ENCODE measurements around the gene NBR1.
"Not testable (repeated sequence)": the region's sequence is repeated elsewhere in the genome, so short reads cannot be mapped to it uniquely, and the experiment has no call there.

Gene NBR1

DNA sequence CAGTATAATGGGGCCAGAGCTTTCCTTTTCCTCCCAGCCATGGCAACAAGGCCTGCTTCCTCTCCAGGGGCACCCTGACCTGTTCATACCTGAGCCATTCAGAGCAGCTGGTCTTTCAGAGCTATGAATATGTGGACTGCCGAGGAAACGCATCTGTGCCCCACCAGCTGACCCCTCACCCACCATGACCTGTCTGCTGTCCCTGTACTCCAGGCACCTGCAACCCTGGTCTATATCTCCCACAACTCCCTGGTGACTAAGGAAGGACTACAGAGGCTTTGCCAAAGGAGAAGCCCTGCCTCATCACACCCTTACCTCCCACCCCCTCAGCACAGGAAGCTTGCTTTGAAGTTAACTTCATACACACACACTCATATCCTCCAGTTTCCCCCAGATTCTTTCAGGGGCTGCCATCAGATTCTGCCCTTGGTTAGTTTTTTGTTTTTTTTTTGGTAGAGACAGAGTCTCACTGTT is 46.6 kb downstream of the NBR1 start:
- Histone ChIP-seq H3K4me1 (ENCODE audit: insufficient read depth, low read length) (peaks cover 2% of the 10 kb centered on the region; the same call in 1 of the 2 replicates), H3K36me3 (ENCODE audit: insufficient read depth, low read length) (peaks cover 2% of the 10 kb centered on the region; the same call in 1 of the 2 replicates), H3K4me3 (ENCODE audit: low read length) (no peak overlapping the region), H3K9ac (ENCODE audit: low read depth, low read length) (no peak overlapping the region), H3K27ac (ENCODE audit: low read depth, low read length) (no peak overlapping the region), H3K27me3 (ENCODE audit: insufficient read depth, low read length) (no peaks in the 10 kb centered on the region), H3K9me3 (ENCODE audit: insufficient read depth, low read depth, low read length) (no peaks in the 10 kb centered on the region)
- WGBS = 90% methylated on average over 2 of the region's 2 CpGs

DNA sequence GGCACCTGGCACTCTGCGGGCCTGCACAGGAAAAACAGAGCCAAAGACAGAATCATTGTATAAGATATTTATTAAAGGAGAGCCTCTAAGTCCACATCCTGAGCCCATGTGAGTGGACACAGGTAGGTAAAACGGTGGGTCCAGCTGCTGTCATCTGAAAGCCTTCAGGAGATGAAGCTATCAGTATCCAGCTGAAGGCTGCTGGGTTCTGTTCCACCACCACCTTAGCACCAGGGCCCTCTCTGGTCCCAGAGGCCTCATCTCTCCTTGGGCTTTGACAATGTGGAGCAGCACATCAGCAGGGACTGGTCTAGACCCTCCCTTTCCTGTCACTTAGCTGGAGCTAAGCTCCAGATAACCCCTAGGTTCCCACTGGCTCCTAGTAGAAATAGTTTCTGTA is 48.0 kb downstream of the NBR1 start:
- H3K36me3 ChIP-seq (ENCODE audit: insufficient read depth, low read length) = peaks cover 2% of the 10 kb centered on the region; the same call in 1 of the 2 replicates
- 95% methylated on average over 2 of the region's 2 CpGs for WGBS
- H3K4me3 ChIP-seq (ENCODE audit: low read length) = no peak overlapping the region
- no peak overlapping the region for H3K9ac ChIP-seq (ENCODE audit: low read depth, low read length)
- no peaks in the 10 kb centered on the region for H3K27me3 ChIP-seq (ENCODE audit: insufficient read depth, low read length)
- no peak overlapping the region for H3K27ac ChIP-seq (ENCODE audit: low read depth, low read length)
- no peaks in the 10 kb centered on the region for H3K4me1 ChIP-seq (ENCODE audit: insufficient read depth, low read length)
- H3K9me3 ChIP-seq (ENCODE audit: insufficient read depth, low read depth, low read length) = no peaks in the 10 kb centered on the region

DNA sequence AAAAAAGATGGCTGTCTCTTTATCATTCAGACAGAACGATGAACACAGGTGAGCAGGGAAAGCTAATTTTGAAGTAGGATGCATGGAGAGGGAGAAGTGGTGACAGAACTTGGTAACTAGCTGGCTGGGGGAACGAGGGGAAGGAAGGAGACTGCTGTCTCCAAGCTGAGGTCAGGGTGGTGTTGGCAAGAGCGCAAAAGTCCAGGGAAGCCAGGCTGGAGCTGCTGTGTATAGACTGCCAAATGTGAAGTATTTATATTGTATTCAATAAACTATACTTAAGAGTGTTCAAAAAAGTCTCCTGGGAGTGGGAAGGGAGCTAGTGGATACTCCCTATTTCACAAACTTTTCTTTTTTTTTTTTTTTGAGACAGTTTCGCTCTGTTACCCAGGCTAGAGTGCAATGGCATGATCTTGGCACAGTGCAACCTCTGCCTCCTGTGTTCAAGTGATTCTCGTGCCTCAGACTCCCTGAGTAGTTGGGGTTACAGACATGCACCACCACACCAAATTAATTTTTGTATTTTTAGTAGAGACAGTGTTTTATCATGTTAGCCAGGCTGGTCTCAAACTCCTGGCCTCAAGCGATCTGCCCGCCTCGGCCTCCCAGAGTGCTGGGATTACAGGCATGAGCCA is 48.8 kb downstream of the NBR1 start:
- WGBS = 88% methylated on average over 8 of the region's 8 CpGs
- no peaks in the 10 kb centered on the region for H3K4me1 ChIP-seq (ENCODE audit: insufficient read depth, low read length)
- no peaks in the 10 kb centered on the region for H3K27me3 ChIP-seq (ENCODE audit: insufficient read depth, low read length)
- H3K4me3 ChIP-seq (ENCODE audit: low read length) = no peak overlapping the region
- no peaks in the 10 kb centered on the region for H3K9me3 ChIP-seq (ENCODE audit: insufficient read depth, low read depth, low read length)
- no peaks in the 10 kb centered on the region; the same call in 1 of the 2 replicates for H3K36me3 ChIP-seq (ENCODE audit: insufficient read depth, low read length)
- no peak overlapping the region for H3K9ac ChIP-seq (ENCODE audit: low read depth, low read length)
- H3K27ac ChIP-seq (ENCODE audit: low read depth, low read length) = no peak overlapping the region

DNA sequence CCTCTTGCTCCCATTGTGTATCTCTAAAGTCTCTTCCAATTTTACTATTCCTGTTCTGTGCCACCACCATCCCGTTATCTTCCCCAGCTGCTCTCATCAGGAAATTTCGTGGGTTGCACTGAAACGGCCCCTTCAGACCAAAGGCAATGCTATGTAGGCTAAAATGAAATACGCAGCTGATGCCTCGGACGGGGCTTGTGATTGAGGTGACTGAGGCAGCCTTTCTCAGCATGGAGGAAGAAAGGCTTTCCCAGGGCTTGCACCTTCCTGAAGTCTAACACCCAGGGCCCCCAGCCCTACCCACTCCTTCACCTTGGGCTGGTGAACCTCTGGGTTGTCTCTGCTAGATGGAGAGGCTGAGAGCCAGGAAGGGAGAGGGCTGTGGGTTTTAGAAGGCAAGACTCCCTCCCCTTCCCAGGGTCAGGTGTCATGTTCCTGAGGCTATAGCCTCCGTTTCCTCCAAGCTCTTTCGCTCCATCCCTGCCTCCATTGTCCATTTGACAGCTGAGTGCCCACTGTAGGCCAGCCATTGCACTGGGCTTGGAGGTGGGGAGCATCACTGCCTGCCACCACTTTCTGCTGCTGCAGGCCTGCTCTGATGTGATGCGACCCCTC is 49.6 kb downstream of the NBR1 start:
- Histone ChIP-seq H3K36me3 (ENCODE audit: insufficient read depth, low read length) (no peaks in the 10 kb centered on the region; the same call in 1 of the 2 replicates), H3K4me1 (ENCODE audit: insufficient read depth, low read length) (no peaks in the 10 kb centered on the region), H3K4me3 (ENCODE audit: low read length) (no peak overlapping the region), H3K27me3 (ENCODE audit: insufficient read depth, low read length) (no peaks in the 10 kb centered on the region), H3K9ac (ENCODE audit: low read depth, low read length) (no peak overlapping the region), H3K27ac (ENCODE audit: low read depth, low read length) (no peak overlapping the region), H3K9me3 (ENCODE audit: insufficient read depth, low read depth, low read length) (no peaks in the 10 kb centered on the region)
- 89% methylated on average over 9 of the region's 9 CpGs for WGBS

DNA sequence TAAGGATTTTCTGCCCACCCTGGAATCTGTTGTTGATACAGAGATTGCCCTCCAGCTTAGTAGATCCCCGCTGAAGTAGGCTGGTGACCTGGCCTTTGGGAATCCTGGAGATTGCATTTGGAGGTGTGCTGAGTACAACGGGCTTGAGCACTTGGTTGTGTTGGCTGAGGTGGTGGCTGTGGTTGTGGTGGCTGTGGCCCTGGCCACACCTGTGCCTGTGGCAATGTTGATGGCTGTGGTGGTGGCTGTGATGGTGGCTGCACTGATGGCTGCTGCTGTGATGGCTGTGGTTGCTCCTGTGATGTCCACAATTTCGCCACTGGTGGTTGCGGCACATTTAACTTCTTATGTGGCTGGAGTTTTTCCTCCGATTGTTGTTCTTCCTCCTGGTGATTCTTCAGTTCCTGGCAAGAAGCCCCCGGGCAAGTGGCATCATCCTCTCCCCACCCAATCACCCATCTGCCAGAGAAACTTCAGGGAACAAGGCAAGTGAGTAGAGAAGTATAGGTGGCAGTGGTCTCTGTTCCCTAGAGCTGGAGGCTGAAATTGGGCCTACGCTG is 53.2 kb downstream of the NBR1 start:
- H3K9me3 ChIP-seq (ENCODE audit: insufficient read depth, low read depth, low read length) = no peaks in the 10 kb centered on the region
- H3K9ac ChIP-seq (ENCODE audit: low read depth, low read length) = no peak overlapping the region
- no peaks in the 10 kb centered on the region for H3K36me3 ChIP-seq (ENCODE audit: insufficient read depth, low read length)
- no peaks in the 10 kb centered on the region for H3K4me1 ChIP-seq (ENCODE audit: insufficient read depth, low read length)
- H3K4me3 ChIP-seq (ENCODE audit: low read length) = no peak overlapping the region
- whole genome bisulfite sequencing = 96% methylated on average over 7 of the region's 7 CpGs
- H3K27ac ChIP-seq (ENCODE audit: low read depth, low read length) = no peak overlapping the region
- no peaks in the 10 kb centered on the region for H3K27me3 ChIP-seq (ENCODE audit: insufficient read depth, low read length)

DNA sequence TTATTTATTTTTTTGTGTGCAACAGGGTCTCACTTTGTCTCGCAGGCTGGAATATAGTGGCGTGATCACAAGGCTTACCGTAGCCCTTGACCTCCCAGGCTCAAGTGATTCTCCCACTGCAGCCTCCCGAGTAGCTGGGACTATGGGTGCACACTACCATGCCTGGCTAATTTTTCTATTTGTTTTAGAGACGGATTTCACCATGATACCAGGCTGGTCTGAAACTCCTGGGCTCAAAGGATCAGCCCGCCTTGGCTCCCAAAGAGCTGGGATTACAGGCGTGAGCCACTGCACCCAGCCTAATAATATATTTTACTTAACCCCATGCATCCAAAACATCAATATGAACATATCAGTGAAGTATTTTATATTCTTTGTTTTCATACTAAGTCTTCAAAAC is 55.4 kb downstream of the NBR1 start:
- H3K36me3 ChIP-seq (ENCODE audit: insufficient read depth, low read length) = no peaks in the 10 kb centered on the region
- H3K9me3 ChIP-seq (ENCODE audit: insufficient read depth, low read depth, low read length) = no peaks in the 10 kb centered on the region
- H3K9ac ChIP-seq (ENCODE audit: low read depth, low read length) = no peak overlapping the region
- no peaks in the 10 kb centered on the region for H3K4me1 ChIP-seq (ENCODE audit: insufficient read depth, low read length)
- H3K4me3 ChIP-seq (ENCODE audit: low read length) = no peak overlapping the region
- H3K27ac ChIP-seq (ENCODE audit: low read depth, low read length) = no peak overlapping the region
- H3K27me3 ChIP-seq (ENCODE audit: insufficient read depth, low read length) = no peaks in the 10 kb centered on the region
- 95% methylated on average over 7 of the region's 7 CpGs for WGBS

DNA sequence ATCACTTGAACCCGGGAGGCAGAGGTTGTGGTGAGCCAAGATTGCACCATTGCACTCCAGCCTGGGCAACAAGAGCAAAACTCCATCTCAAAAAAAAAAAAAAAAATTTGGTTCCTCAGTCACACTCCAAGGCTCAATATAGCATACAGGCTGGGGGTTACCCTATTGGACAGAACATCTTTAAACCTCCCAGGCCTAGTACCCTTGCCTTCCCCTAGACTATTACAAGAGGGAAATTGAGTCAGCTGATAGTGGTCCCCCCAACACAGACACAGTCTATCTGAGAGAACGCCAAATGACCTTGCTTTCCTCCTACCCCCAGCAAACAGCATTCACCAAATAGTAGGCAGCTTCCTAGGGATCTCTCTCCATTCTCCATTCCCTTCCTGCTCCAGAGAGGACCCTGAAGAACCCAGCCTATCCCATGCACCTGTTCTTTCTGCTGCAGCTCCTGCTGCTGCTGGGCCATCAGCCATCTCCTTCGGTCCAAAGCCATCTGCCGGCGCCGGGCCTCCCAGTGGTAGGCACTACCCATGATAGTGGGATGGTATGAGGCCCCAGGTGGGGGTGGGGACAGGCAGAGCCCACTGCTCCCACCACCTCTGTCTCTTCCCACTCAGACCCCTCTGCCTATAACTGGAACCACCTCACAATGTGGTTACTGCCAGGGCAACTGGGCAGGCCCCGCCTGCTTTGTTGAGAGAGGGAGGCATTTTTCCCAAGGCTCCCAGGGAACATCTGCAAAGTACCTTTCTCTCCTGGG is 57.2 kb downstream of the NBR1 start, which contains the start of gene CCDC200:
TSS of gene CCDC200 (minus strand) at position 604 of the 763 bp plus-strand sequence. CDS start at position 535, 69 bp downstream.
- not testable (repeated sequence) for H3K4me3 ChIP-seq (ENCODE audit: low read length); H3K4me1 ChIP-seq (ENCODE audit: insufficient read depth, low read length); H3K9me3 ChIP-seq (ENCODE audit: insufficient read depth, low read depth, low read length); H3K36me3 ChIP-seq (ENCODE audit: insufficient read depth, low read length); H3K9ac ChIP-seq (ENCODE audit: low read depth, low read length); H3K27me3 ChIP-seq (ENCODE audit: insufficient read depth, low read length); H3K27ac ChIP-seq (ENCODE audit: low read depth, low read length)
- WGBS = no CpG with 5 or more reads among the region's 7 CpGs

DNA sequence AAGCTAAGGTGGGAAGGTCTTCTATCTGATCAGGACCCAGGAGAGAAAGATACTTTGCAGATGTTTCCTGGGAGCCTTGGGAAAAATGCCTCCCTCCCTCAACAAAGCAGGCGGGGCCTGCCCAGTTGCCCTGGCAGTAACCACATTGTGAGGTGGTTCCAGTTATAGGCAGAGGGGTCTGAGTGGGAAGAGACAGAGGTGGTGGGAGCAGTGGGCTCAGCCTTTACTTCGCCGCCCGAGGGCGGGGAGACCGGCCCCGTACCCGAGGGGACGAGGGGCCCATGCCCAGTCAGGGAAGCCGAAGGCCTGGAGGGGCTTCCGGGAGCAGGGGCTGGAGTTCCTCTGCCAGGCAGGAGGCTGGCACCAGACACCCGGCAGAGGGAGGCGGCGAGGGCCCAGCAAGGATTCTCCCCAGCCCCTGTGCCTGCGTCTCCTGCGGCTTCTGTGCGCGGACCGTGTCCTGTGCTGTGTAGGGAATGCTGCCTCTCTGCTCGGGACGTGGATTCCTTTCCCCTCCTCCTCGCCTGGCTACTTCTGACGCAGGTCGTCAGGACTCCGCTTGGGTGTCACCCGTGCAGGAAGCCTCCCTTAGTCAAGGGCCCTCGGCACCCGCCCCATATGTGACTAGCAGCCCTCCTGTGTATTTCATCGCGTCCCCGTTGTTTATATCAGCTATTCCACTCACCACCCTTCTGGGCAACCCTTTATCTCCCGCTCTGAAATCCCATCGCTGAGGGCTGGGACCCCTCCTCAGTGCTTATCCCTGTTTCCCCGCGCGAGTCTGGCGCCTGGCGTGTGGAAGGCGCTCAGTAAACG is 60.4 kb downstream of the NBR1 start:
- not testable (repeated sequence) for H3K4me1 ChIP-seq (ENCODE audit: insufficient read depth, low read length); H3K27ac ChIP-seq (ENCODE audit: low read depth, low read length); H3K27me3 ChIP-seq (ENCODE audit: insufficient read depth, low read length); H3K9me3 ChIP-seq (ENCODE audit: insufficient read depth, low read depth, low read length); H3K9ac ChIP-seq (ENCODE audit: low read depth, low read length); H3K36me3 ChIP-seq (ENCODE audit: insufficient read depth, low read length)
- H3K4me3 ChIP-seq (ENCODE audit: low read length) = 0 out of 2 replicates have a peak overlapping the region, but pooled peaks have one; percentile 26
- 93% methylated on average over 13 of the region's 40 CpGs for WGBS

DNA sequence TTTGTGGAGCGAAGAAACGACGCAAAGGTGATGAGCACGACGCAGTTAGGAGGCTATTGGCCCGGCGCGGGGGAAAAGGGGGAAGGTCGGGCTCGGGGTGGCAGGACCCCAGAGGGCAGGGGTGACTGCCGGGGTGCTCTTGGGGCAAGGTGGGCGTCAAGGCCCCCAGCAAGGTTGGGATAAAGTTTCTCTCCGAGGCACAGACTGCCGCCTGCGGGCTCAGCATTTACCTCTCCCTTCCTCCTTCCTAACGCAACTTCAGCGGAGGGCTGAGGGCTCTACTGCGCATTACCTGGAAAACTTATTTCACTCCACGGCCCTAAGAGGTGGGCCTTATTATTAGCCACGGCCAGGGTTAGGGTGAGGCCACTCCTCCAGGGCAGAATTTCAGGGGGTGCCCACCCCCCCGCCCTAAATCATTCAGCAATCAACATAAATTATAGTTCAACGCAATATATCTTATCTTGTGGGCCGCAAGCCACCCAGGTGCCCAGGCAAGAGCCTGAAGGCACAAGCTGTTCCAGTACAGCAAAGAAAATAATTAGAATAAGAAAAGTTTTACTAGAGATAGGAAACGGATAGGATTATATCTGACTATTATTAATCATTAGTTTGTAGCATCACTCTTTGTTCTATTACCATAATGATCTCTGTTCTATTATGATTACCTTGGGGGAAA is 61.1 kb downstream of the NBR1 start:
- H3K27ac ChIP-seq (ENCODE audit: low read depth, low read length); H3K36me3 ChIP-seq (ENCODE audit: insufficient read depth, low read length); H3K4me1 ChIP-seq (ENCODE audit: insufficient read depth, low read length); H3K27me3 ChIP-seq (ENCODE audit: insufficient read depth, low read length); H3K9me3 ChIP-seq (ENCODE audit: insufficient read depth, low read depth, low read length); H3K9ac ChIP-seq (ENCODE audit: low read depth, low read length); H3K4me3 ChIP-seq (ENCODE audit: low read length): not testable (repeated sequence)
- 97% methylated on average over 11 of the region's 24 CpGs for WGBS

DNA sequence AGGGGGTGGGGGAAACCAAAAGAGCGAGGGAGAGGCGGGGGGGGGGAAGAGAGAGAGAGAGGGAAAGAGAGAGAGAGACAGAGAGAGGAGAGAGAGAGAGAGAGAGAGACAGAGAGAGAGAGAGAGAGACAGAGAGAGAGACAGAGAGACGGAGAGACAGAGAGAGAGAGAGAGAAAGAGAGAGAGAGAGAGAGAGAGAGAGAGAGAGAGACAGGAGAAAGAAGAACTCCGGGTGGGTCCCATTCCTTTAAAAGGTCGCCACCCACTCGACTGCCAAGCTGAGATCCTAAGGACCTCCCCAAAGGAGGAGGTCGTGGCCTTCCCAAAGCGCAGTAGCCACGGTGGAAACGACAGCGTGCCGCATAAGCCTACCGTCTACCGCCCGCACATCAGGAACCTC is 62.2 kb downstream of the NBR1 start:
- not testable (repeated sequence) for H3K4me3 ChIP-seq (ENCODE audit: low read length); H3K4me1 ChIP-seq (ENCODE audit: insufficient read depth, low read length); H3K36me3 ChIP-seq (ENCODE audit: insufficient read depth, low read length); H3K27ac ChIP-seq (ENCODE audit: low read depth, low read length); H3K9me3 ChIP-seq (ENCODE audit: insufficient read depth, low read depth, low read length); H3K9ac ChIP-seq (ENCODE audit: low read depth, low read length); H3K27me3 ChIP-seq (ENCODE audit: insufficient read depth, low read length)
- no CpG with 5 or more reads among the region's 15 CpGs for WGBS

Measured in HUES64 (cell line).